Measurements from ENCODE around the gene ING3. TPM values are rescaled to one million over a fixed set of nuclear protein-coding genes. Genes with fewer than 3 reads are reported as not detected.

The ING3 gene
- total RNA-seq, 1 experiment from 2014 or later, result 23.1 TPM

DNA sequence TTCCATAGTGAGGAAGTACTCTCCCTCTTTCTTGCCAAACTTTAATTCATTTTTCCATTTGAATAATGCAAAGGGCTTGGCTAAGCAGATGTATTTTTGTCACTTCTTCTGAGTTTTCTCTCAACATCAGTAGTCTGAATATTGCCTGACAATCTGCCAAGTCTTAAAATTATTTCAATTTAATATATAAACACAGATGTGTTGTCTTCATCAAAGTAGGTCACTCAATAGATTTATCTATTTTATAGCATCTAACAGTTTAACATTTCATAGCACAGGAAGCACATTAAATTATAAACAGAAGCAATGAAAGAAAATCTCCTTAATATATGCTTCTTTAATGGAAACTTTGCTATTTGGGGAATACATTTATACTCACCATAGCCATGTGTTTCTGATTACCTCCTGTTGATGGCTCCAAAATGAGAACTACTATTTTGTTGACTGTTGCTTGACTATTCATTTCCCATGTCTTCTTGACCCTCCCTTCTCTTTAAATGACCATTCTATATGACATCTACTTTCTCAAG is 42.5 kb downstream of the ING3 start:
- H2BK15ac ChIP-seq (ENCODE audit: low read depth, low read length), result no peak overlapping the region
- no peak overlapping the region for H3K18ac ChIP-seq (ENCODE audit: insufficient read length, low read depth, low read length)
- no peak overlapping the region for H3K9ac ChIP-seq (ENCODE audit: extremely low read depth, insufficient read length, low read length)
- Mint-ChIP-seq H3K27ac (no peak overlapping the region), H3K27me3 (ENCODE audit: low read depth) (peaks cover 23% of the 10 kb centered on the region), H3K36me3 (ENCODE audit: insufficient read depth in 1 of 3, low read depth in 3 of 3) (no peaks in the 10 kb centered on the region), H3K9me3 (no peaks in the 10 kb centered on the region), H3K4me3 (no peak overlapping the region), H3K4me1 (peaks cover 8 to 11% of the 10 kb centered on the region in 2 experiments)
- no peak overlapping the region for H3K4ac ChIP-seq (ENCODE audit: low read depth, low read length)
- no peak overlapping the region for H4K5ac ChIP-seq (ENCODE audit: insufficient read length, low read depth, low read length)
- H3K79me1 ChIP-seq (ENCODE audit: insufficient read depth, low read depth, low read length, poor library complexity, severe bottlenecking), result no peaks in the 10 kb centered on the region
- no peak overlapping the region for H2BK120ac ChIP-seq (ENCODE audit: low read depth, low read length, poor library complexity, severe bottlenecking)
- H3T11ph ChIP-seq (ENCODE audit: low read length), result no peak overlapping the region
- TF ChIP-seq, protein P1, sequence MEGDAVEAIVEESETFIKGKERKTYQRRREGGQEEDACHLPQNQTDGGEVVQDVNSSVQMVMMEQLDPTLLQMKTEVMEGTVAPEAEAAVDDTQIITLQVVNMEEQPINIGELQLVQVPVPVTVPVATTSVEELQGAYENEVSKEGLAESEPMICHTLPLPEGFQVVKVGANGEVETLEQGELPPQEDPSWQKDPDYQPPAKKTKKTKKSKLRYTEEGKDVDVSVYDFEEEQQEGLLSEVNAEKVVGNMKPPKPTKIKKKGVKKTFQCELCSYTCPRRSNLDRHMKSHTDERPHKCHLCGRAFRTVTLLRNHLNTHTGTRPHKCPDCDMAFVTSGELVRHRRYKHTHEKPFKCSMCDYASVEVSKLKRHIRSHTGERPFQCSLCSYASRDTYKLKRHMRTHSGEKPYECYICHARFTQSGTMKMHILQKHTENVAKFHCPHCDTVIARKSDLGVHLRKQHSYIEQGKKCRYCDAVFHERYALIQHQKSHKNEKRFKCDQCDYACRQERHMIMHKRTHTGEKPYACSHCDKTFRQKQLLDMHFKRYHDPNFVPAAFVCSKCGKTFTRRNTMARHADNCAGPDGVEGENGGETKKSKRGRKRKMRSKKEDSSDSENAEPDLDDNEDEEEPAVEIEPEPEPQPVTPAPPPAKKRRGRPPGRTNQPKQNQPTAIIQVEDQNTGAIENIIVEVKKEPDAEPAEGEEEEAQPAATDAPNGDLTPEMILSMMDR (conservative IDR thresholded peaks at IDR 0.05), result no peak
- H3K9me3 ChIP-seq (ENCODE audit: control insufficient read depth, low read depth, low read length), result no peaks in the 10 kb centered on the region
- no peak overlapping the region for H3K4me2 ChIP-seq (ENCODE audit: insufficient read depth, insufficient read length, low read length)
- H3K79me2 ChIP-seq (ENCODE audit: insufficient read depth, low read length), result no peaks in the 10 kb centered on the region
- H3K14ac ChIP-seq (ENCODE audit: insufficient read depth, low read length), result no peak overlapping the region
- no peak overlapping the region for H2BK20ac ChIP-seq (ENCODE audit: low read depth, low read length, poor library complexity, severe bottlenecking)
- no peak overlapping the region for H4K8ac ChIP-seq (replicated peaks; ENCODE audit: insufficient read length, low read depth, low read length)
- H3K27ac ChIP-seq (ENCODE audit: insufficient read length, low read depth, low read length), result no peak overlapping the region
- H3K23me2 ChIP-seq (ENCODE audit: insufficient read length, low read depth, low read length, poor library complexity, severe bottlenecking), result peaks cover 4% of the 10 kb centered on the region
- no peak overlapping the region for H4K91ac ChIP-seq (ENCODE audit: insufficient read length, low read depth, low read length)
- no peak overlapping the region for H2BK5ac ChIP-seq (ENCODE audit: insufficient read length, low read length)
- no peak overlapping the region for H2AK5ac ChIP-seq (ENCODE audit: insufficient read length, low read length)
- H2AFZ ChIP-seq (ENCODE audit: low read length), result no peak overlapping the region
- no peak overlapping the region for H3K23ac ChIP-seq (ENCODE audit: insufficient read length, low read depth, low read length)
- H2BK12ac ChIP-seq (ENCODE audit: insufficient read length, low read depth, low read length), result no peak overlapping the region
- no peak overlapping the region for H3K56ac ChIP-seq (ENCODE audit: insufficient read length, low read depth, low read length)
- H3K4me1 ChIP-seq (ENCODE audit: insufficient read depth, low read length), result no peaks in the 10 kb centered on the region
- no peak for DNase-seq
- no peaks in the 10 kb centered on the region for H4K20me1 ChIP-seq (ENCODE audit: control insufficient read depth, insufficient read depth, insufficient read length)
- peaks cover 3% of the 10 kb centered on the region; the same call in 1 of the 2 replicates for H3K27me3 ChIP-seq (ENCODE audit: insufficient read depth, low read length)
